ENCODE results near the gene ATP13A1. TPM values are rescaled to one million over a fixed set of nuclear protein-coding genes. Genes with fewer than 3 reads are reported as not detected.

Gene ATP13A1
- polyA plus RNA-seq, 1 of the 3 experiments (the other 2 are of a cell fraction): 67.9 TPM

Small RNA genes within 50 kb of the gene (small RNA-seq; reads per million reads assigned to genes)
- 0 reads per million in 7 experiments for gene AC011458.2

Other genes starting within 250 kb of the ATP13A1 start
- 2.3 and 3.1 TPM in 2 replicates for gene TSSK6, start 148.1 kb downstream of the ATP13A1 start, polyA plus RNA-seq (2012; rRNA removed)
- 1,643 and 1,828 TPM in 2 replicates for gene NDUFA13, start 147.5 kb downstream of the ATP13A1 start, polyA plus RNA-seq (2012; rRNA removed)
- gene YJEFN3, start 134.8 kb downstream of the ATP13A1 start, polyA plus RNA-seq (2012; rRNA removed): 7.2 and 7.5 TPM in 2 replicates
- 0.96 and 1.9 TPM in 2 replicates for gene CILP2, start 125.4 kb downstream of the ATP13A1 start, polyA plus RNA-seq (2012; rRNA removed)
- gene PBX4, start 45.0 kb downstream of the ATP13A1 start, polyA plus RNA-seq (2012; rRNA removed): 5.1 and 6.4 TPM in 2 replicates
- 4.3 and 4.5 TPM in 2 replicates for gene LPAR2, start 35.5 kb downstream of the ATP13A1 start, polyA plus RNA-seq (2012; rRNA removed)
- gene GMIP, start 20.0 kb downstream of the ATP13A1 start, polyA plus RNA-seq (2012; rRNA removed): 5.3 and 6.3 TPM in 2 replicates
- gene ZNF101, start 5.2 kb upstream of the ATP13A1 start, polyA plus RNA-seq (2012; rRNA removed): 2.4 and 3.8 TPM in 2 replicates
- gene ZNF14, start 69.4 kb upstream of the ATP13A1 start, polyA plus RNA-seq (2012; rRNA removed): 1.1 and 1.7 TPM in 2 replicates
- gene ZNF506, start 158.1 kb upstream of the ATP13A1 start, polyA plus RNA-seq (2012; rRNA removed): 4.1 and 7.3 TPM in 2 replicates
- 0.79 and 0.81 TPM in 2 replicates for gene ZNF253, start 202.2 kb upstream of the ATP13A1 start, polyA plus RNA-seq (2012; rRNA removed)
- 4.3 and 6.7 TPM in 2 replicates for gene ZNF93, start 237.3 kb upstream of the ATP13A1 start, polyA plus RNA-seq (2012; rRNA removed)